MM.1S (cell line): ENCODE results near the gene MMRN2.

ENCODE experiments used
- DNase-seq: peaks from one replicate; pipeline ENCODE4 v3.0.0-alpha.2; 2015
- H2AFZ ChIP-seq: fragments of 300-600 bp; sonication (generic); 2 replicates; pipeline ENCODE4 v1.6.0; 2016; ENCODE audit warnings: antibody characterized with exemption, low read length
- H3F3A ChIP-seq: fragments of 300-600 bp; sonication (generic); 2 replicates; pipeline ENCODE4 v1.6.1; 2016; ENCODE audit warnings: mild to moderate bottlenecking, antibody characterized with exemption, low read length, moderate library complexity, mixed read lengths; ENCODE audit not compliant: insufficient read depth
- H3K27ac ChIP-seq: fragments of 300-600 bp; sonication (generic); 2 replicates; pipeline ENCODE4 v1.5.1; 2016; ENCODE audit warnings: mild to moderate bottlenecking, low read length
- H3K27me3 ChIP-seq: fragments of 300-600 bp; sonication (generic); replicated peaks from 2 replicates; pipeline ENCODE4 v1.6.0; 2016; ENCODE audit warnings: low read length; ENCODE audit not compliant: insufficient read depth
- H3K36me3 ChIP-seq: fragments of 300-600 bp; sonication (generic); replicated peaks from 2 replicates; pipeline ENCODE4 v1.6.1; 2016; ENCODE audit warnings: mild to moderate bottlenecking, low read length, mixed read lengths; ENCODE audit not compliant: insufficient read depth
- H3K4me1 ChIP-seq: fragments of 300-600 bp; sonication (generic); 2 replicates; pipeline ENCODE4 v1.6.1; 2016; ENCODE audit warnings: low read length, mixed read lengths
- H3K4me2 ChIP-seq: fragments of 300-600 bp; sonication (generic); 2 replicates; pipeline ENCODE4 v1.6.0; 2016; ENCODE audit warnings: low read depth, low read length
- H3K4me3 ChIP-seq: fragments of 300-600 bp; sonication (generic); 2 replicates; pipeline ENCODE4 v1.5.1; 2016; ENCODE audit warnings: low read length, mixed read lengths
- H3K79me2 ChIP-seq: fragments of 300-600 bp; sonication (generic); 2 replicates; pipeline ENCODE4 v1.6.1; 2016; ENCODE audit warnings: mixed run types, low read length, mixed read lengths
- H3K9ac ChIP-seq: fragments of 300-600 bp; sonication (generic); 2 replicates; pipeline ENCODE4 v1.6.1; 2016; ENCODE audit warnings: low read length, mixed read lengths
- H3K9me2 ChIP-seq: fragments of 300-600 bp; sonication (generic); replicated peaks from 2 replicates; pipeline ENCODE4 v1.6.1; 2016; ENCODE audit warnings: mild to moderate bottlenecking, low read length, mixed read lengths; ENCODE audit not compliant: insufficient read depth
- H3K9me3 ChIP-seq: fragments of 300-600 bp; sonication (generic); replicated peaks from 2 replicates; pipeline ENCODE4 v1.6.1; 2016; ENCODE audit warnings: mild to moderate bottlenecking, low read length, mixed read lengths; ENCODE audit not compliant: insufficient read depth
- H4K20me1 ChIP-seq: fragments of 300-600 bp; sonication (generic); 2 replicates; pipeline ENCODE4 v1.6.1; 2016; ENCODE audit warnings: mild to moderate bottlenecking, low read length, moderate library complexity, mixed read lengths; ENCODE audit not compliant: insufficient read depth
- EZH2 ChIP-seq: fragments of 300-600 bp; sonication (generic); optimal IDR thresholded peaks from 2 replicates; pipeline ENCODE3; 2017; ENCODE audit warnings: low read depth, mild to moderate bottlenecking, antibody characterized with exemption, low read length, mixed read lengths
- EZH2phosphoT487 ChIP-seq: fragments of 300-600 bp; sonication (generic); IDR thresholded peaks from 2 replicates; pipeline ENCODE4 v1.6.1; 2018; ENCODE audit warnings: antibody characterized with exemption, low read length
- TF ChIP-seq, protein P1 (sequence below): fragments of 300-600 bp; sonication (generic); IDR thresholded peaks from 2 replicates; pipeline ENCODE4 v1.5.1; 2016; ENCODE audit warnings: antibody characterized with exemption, low read length, mixed read lengths

The MMRN2 gene

DNA sequence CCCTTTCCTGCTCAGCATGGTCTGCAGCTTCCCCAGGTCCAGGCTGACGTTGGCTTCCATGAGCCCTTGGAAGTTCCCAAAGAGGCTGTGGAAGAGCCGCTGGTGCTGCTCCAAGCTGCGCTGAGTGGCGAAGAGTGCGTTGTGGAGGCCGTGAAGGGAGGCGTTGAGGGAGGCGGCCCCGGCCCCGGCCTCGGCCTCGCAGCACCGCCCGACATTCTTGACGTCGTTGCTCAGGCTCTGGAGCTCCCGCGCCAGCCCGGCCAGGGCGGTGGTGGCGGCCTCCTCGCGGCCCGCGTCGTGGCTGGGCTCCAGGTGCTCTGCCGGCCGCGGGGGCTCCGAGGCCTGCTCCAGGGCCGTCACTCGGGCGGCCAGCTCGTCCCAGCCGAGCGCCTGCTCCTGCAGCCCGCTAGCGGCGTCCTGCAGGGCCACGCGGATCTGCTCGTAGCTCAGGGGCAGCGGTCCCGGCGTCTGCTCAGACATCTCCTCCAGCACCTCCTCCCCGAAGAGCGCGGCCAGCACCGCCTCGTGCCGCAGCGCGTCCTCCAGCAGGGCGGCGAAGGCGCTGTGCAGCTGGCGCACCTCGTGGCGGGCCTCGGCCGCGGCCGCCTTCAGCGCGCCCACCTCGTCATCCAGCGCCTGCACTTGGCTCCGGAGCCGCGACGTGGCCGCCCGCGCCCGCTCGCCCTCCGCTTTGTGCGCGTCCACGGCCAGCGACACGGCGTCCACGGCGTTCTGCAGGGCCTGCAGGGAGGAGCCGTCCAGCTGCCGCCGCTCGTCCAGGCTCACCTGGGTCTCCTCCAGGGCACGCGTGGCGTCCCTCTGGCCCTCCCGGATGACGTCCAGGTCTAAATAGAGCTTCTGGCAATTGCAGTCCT, 14.7 kb downstream of the MMRN2 start:
- DNase-seq = no peak
- H2AFZ ChIP-seq = no peak overlapping the region
- no peaks in the 10 kb centered on the region for H3K9me3 ChIP-seq
- TF ChIP-seq EZH2 (no peak), EZH2phosphoT487 (no peak)
- TF ChIP-seq, protein P1, sequence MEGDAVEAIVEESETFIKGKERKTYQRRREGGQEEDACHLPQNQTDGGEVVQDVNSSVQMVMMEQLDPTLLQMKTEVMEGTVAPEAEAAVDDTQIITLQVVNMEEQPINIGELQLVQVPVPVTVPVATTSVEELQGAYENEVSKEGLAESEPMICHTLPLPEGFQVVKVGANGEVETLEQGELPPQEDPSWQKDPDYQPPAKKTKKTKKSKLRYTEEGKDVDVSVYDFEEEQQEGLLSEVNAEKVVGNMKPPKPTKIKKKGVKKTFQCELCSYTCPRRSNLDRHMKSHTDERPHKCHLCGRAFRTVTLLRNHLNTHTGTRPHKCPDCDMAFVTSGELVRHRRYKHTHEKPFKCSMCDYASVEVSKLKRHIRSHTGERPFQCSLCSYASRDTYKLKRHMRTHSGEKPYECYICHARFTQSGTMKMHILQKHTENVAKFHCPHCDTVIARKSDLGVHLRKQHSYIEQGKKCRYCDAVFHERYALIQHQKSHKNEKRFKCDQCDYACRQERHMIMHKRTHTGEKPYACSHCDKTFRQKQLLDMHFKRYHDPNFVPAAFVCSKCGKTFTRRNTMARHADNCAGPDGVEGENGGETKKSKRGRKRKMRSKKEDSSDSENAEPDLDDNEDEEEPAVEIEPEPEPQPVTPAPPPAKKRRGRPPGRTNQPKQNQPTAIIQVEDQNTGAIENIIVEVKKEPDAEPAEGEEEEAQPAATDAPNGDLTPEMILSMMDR = no peak
- no peaks in the 10 kb centered on the region for H3K79me2 ChIP-seq
- H3K27me3 ChIP-seq = no peaks in the 10 kb centered on the region
- H3K36me3 ChIP-seq = no peaks in the 10 kb centered on the region
- no peak overlapping the region for H3K4me2 ChIP-seq
- H3F3A ChIP-seq = no peaks in the 10 kb centered on the region
- H3K27ac ChIP-seq = no peak overlapping the region
- H4K20me1 ChIP-seq = no peaks in the 10 kb centered on the region
- no peak overlapping the region for H3K4me3 ChIP-seq
- no peak overlapping the region for H3K9ac ChIP-seq
- no peaks in the 10 kb centered on the region for H3K4me1 ChIP-seq
- no peaks in the 10 kb centered on the region for H3K9me2 ChIP-seq

DNA sequence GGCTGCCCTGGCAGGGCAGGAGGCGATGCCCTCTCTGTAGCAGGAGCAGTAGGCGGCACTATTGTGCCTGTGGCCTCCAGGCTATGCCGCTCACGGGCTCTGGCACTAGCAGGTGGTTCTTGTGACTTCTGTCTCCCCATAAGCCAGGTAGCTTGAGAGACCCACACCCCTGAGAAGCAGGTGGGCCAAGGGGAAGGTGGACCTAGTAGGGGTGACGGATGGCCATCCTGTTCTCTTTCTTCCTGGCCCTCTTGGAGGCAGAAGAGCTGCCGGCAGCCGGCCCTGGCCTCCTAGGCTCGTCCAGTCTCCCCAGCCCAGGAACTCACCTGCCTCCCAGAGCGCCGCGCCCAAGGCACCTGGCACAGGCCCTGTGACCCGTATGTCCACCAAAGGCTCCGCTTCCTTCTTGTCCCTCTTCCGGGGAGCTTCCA, 15.4 kb downstream of the MMRN2 start:
- H3K9me2 ChIP-seq = no peaks in the 10 kb centered on the region
- DNase-seq = no peak
- no peaks in the 10 kb centered on the region for H4K20me1 ChIP-seq
- H3K4me1 ChIP-seq = no peaks in the 10 kb centered on the region
- no peak overlapping the region for H3K4me2 ChIP-seq
- no peak overlapping the region for H3K9ac ChIP-seq
- H3K36me3 ChIP-seq = no peaks in the 10 kb centered on the region
- H3K27ac ChIP-seq = no peak overlapping the region
- no peaks in the 10 kb centered on the region for H3K27me3 ChIP-seq
- no peaks in the 10 kb centered on the region for H3F3A ChIP-seq
- H3K9me3 ChIP-seq = no peaks in the 10 kb centered on the region
- no peak overlapping the region for H3K4me3 ChIP-seq
- TF ChIP-seq, protein P1 = no peak
- H3K79me2 ChIP-seq = no peaks in the 10 kb centered on the region
- H2AFZ ChIP-seq = no peak overlapping the region

DNA sequence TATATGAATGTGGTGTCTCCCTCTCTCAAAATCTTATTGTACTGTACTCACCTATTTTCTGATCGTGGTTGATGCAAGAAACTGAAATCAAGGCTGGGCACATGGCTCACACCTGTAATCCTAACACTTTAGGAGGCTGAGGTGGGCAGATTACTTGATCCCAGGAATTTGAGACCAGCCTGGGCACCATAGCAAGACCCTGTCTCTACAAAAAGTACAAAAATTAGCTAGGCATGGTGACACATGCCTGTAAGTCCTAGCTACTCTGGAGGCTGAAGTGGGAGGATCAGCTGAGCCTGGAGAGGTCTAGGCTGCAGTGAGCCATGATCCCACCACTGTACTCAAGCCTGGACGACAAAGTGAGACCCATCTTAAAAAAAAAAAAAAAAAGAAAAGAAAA, 16.0 kb downstream of the MMRN2 start:
- no peak for DNase-seq
- H3F3A ChIP-seq = no peaks in the 10 kb centered on the region
- no peaks in the 10 kb centered on the region for H3K9me2 ChIP-seq
- no peak overlapping the region for H3K4me2 ChIP-seq
- H4K20me1 ChIP-seq = no peaks in the 10 kb centered on the region
- H2AFZ ChIP-seq = no peak overlapping the region
- H3K9me3 ChIP-seq = no peaks in the 10 kb centered on the region
- no peaks in the 10 kb centered on the region for H3K79me2 ChIP-seq
- no peak overlapping the region for H3K9ac ChIP-seq
- H3K4me3 ChIP-seq = no peak overlapping the region
- H3K4me1 ChIP-seq = no peaks in the 10 kb centered on the region
- H3K27ac ChIP-seq = no peak overlapping the region
- TF ChIP-seq EZH2 = no peak
- TF ChIP-seq, protein P1 = no peak
- no peak for TF ChIP-seq EZH2phosphoT487
- H3K27me3 ChIP-seq = no peaks in the 10 kb centered on the region
- H3K36me3 ChIP-seq = no peaks in the 10 kb centered on the region
